Muscle of arm (tissue), 14 donors: ENCODE measurements around the gene RSRP1. TPM values are rescaled to one million over a fixed set of nuclear protein-coding genes. Genes with fewer than 3 reads are reported as not detected.
"Not testable (repeated sequence)": the region's sequence is repeated elsewhere in the genome, so short reads cannot be mapped to it uniquely, and the experiment has no call there.

Experiments
- DNase-seq: peaks from one replicate; pipeline ENCODE4 v3.0.0-alpha.2; 2013
- long read RNA-seq, 11 donors: transcript quantifications; one replicate each; lab custom pipeline, GENCODE V29; 2026
- polyA plus RNA-seq, 12 donors: library from polyadenylated mRNA; unstranded; fragments of 120-200 nt; gene quantifications; one replicate each; pipeline ENCODE4 v1.2.1, GENCODE V29; 2013; ENCODE audit not compliant: insufficient read length in 12 of 12

RSRP1 gene, protein sequence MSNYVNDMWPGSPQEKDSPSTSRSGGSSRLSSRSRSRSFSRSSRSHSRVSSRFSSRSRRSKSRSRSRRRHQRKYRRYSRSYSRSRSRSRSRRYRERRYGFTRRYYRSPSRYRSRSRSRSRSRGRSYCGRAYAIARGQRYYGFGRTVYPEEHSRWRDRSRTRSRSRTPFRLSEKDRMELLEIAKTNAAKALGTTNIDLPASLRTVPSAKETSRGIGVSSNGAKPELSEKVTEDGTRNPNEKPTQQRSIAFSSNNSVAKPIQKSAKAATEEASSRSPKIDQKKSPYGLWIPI
- polyA plus RNA-seq, result 100 to 1,000 TPM in 3 of 12 donors, 10 to 100 TPM in 8, not detected in 1; 40.4 to 140 (median 74.6) TPM
- long read RNA-seq, donor 1, transcript RSRP1-202 (3 exons, 1,954 nt), result major isoform, 12 of 73 reads
- long read RNA-seq, donor 1, transcript RSRP1-207 (4 exons, 2,941 nt), result minor isoform, 10 of 73 reads
- long read RNA-seq, donor 1, partial matches to known transcripts, result 29 of 73 reads
- long read RNA-seq, donor 1, other reads (novel, unspliced or antisense), result 13 of 73 reads
- long read RNA-seq, donor 2, transcript RSRP1-201 (5 exons, 1,502 nt), result major isoform, 7 of 15 reads
- long read RNA-seq, donor 2, partial matches to known transcripts, result 0 of 15 reads
- long read RNA-seq, donor 2, other reads (novel, unspliced or antisense), result 0 of 15 reads
- long read RNA-seq, donor 3, partial matches to known transcripts, result 0 of 5 reads
- long read RNA-seq, donor 3, other reads (novel, unspliced or antisense), result 0 of 5 reads
- long read RNA-seq, donor 4, partial matches to known transcripts, result 0 of 5 reads
- long read RNA-seq, donor 4, other reads (novel, unspliced or antisense), result 0 of 5 reads
- long read RNA-seq, donor 5, transcript RSRP1-207 (4 exons, 2,941 nt), result major isoform, 10 of 20 reads
- long read RNA-seq, donor 5, partial matches to known transcripts, result 0 of 20 reads
- long read RNA-seq, donor 5, other reads (novel, unspliced or antisense), result 0 of 20 reads
- long read RNA-seq, donor 6, partial matches to known transcripts, result 8 of 10 reads
- long read RNA-seq, donor 6, other reads (novel, unspliced or antisense), result 0 of 10 reads
- long read RNA-seq, donor 7, partial matches to known transcripts, result 44 of 69 reads
- long read RNA-seq, donor 7, other reads (novel, unspliced or antisense), result 19 of 69 reads
- long read RNA-seq, donor 8, transcript RSRP1-207 (4 exons, 2,941 nt), result major isoform, 10 of 29 reads
- long read RNA-seq, donor 8, transcript RSRP1-202 (3 exons, 1,954 nt), result minor isoform, 8 of 29 reads
- long read RNA-seq, donor 8, transcript RSRP1-201 (5 exons, 1,502 nt), result minor isoform, 5 of 29 reads
- long read RNA-seq, donor 8, partial matches to known transcripts, result 5 of 29 reads
- long read RNA-seq, donor 8, other reads (novel, unspliced or antisense), result 0 of 29 reads
- long read RNA-seq, donor 9, partial matches to known transcripts, result 0 of 5 reads
- long read RNA-seq, donor 9, other reads (novel, unspliced or antisense), result 0 of 5 reads
- long read RNA-seq, donor 10, transcript RSRP1-202 (3 exons, 1,954 nt), result major isoform, 5 of 10 reads
- long read RNA-seq, donor 10, partial matches to known transcripts, result 0 of 10 reads
- long read RNA-seq, donor 10, other reads (novel, unspliced or antisense), result 0 of 10 reads
- long read RNA-seq, donor 11, partial matches to known transcripts, result 0 of 5 reads
- long read RNA-seq, donor 11, other reads (novel, unspliced or antisense), result 0 of 5 reads

DNA sequence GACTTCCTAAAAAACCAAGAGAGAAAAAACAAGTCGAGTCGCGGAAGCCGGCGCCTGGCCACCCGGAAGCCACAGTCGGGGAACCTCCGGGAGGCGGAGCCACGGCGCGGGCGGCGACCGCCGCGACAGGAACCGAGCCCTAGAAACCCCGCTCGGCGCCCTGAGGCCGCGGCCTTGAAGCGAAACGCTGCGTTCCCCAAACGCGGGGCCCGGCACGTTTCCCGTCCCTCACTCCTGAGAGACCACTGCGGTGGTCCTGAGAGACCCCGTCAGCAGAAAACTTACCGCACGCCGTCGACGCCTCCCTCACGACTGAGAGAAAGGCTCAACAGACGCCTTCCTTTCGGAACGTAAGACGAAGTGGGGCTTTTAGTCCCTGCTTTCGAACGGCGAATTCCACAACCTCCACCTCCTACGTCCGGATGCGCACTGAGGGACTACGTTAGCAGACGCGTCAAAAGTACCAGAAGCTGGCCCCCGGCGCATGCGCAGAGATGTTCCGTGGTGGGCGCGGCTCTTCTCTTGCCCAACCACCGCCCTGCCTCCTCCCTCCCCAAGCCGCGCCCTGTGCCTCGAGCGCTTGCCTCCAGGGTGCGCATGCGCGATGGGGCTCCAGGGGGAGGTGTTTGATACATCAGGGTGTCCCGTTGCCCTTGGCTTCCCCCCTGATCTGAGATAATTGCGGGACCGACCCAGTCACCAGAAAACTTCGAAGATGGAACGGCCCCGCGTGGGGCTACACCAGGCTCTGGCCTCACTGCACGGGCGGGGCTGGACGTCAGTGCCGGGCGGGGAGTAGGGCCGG lies at the start of gene RSRP1:
TSS of gene RSRP1 (minus strand) at position 431 of the 805 bp plus-strand sequence. CDS start 491 bp downstream, outside the sequence.
- peak; percentile 99 for DNase-seq

DNA sequence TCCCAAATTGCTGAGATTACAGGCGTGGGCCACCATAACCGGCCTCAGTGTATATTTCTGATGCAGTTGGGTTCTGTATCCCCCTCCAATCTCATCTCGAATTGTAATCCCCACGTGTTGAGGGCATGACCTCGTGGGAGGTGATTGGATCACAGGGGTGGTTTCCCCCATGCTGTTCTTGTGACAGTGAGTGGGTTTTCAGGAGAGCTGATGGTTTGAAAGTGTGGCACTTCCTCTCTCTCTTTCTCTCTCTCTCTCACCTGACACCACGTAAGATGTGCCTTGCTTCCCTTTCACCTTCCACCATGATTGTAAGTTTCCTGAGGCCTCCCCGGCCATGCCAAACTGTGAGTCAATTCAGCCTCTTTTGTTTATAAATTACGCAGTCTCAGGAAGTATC lies 49.2 kb upstream of the RSRP1 start:
- not testable (repeated sequence) for DNase-seq

DNA sequence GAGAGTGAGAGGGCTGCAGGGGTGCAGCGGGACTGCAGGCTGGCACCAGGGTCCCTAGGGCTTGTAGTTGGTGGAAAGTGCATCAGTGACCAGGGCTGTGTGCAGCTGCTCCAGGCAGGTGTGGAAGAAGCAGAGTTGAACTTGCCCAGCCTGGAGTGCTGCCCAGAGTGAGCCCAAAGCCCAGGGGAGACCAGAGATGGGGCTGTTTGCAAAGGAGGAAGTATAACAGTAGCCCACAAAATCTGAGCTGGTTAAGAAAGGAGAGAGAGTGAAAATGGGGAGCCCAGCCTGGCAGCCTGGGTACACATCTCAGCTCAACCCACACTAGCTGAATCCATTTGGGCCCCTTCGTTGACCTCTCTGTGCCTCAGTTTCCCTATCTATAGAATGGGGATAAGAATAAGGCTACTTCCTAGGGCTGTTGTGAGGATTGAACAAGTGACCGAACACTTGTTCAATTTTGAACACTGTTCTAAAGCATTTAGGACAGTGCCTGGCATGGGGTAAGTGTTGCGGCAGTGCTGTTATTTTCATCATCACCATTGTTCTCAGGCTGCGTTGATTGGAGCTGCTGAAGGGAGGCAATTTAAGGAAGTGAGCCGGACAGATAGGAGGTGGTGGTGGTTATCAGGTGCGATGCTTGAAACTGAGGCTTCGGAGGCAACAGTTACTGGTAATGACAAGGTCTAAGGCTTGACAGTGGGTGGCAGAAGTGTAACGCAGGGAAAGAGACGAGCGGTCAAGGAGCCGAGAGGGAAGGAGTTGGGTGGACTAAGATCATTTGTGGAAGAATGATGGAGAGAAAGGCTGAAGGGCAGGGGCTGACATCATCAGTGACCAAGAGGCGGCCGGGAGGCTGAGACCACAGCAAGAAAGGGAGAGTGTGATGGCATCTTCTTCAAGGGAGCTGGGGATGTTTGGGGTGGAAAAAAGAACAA lies 47.9 kb upstream of the RSRP1 start:
- DNase-seq, result not testable (repeated sequence)

DNA sequence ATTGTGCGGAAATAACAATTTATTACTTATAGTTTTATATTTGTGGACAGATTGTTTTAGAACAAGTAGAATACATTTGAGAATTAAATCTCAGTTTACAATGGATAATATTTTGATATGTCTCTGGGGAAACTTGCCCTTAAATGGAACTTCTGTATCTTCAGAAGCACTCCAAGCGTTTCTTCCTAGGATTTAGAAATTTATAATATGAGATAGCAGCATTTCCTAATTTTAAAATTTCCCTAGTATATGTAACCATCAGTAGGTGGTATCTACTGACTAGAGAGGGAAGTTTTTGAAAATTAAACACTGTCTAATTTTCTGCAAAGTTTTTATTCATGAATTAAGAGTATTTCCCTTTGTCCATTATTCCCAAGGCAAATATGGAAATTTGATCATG lies 46.2 kb upstream of the RSRP1 start:
- not testable (repeated sequence) for DNase-seq

DNA sequence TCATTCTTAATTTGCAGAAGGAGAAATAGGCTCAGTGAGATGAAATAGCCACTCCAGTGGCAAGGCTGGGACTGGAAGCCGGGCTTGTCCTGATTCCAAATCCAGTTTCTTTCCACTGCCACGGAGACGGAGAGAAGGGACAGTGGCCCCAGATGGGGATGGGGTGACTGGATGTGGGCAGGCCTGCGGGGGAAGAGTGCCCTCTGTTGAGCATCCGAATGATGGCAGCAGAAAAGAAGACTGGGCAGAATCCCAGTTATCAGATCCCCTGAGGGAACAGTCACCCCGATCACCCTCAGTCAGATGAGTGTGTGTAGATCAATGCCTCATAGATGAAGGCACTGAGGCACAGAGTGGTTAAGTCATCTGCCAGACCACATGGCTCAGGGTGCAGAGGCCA lies 42.8 kb upstream of the RSRP1 start:
- DNase-seq, result not testable (repeated sequence)

DNA sequence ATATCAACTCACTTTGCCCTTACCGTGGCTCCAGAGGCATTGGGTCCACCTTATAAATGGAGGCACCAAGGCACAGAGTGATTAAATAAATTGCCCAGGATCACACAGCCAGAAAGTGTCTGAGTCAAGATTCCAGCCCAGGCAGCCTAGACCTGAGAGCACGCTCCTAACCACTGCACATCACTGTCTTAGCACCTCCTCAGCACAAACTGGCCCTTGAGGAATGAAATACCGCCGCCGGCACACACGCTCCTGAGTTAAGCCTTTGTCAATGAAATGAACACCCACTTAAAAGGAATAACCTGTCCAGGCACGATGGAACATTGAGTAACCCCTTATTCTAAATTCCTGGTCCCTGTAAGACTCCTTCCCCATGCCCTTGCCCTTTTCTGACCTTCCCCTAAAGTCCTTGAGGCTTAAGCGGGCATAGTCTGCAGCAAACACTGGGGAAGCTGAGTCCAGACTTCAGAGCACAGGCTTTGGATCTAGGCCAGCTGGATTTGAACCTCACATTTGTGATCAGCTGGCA lies 41.4 kb upstream of the RSRP1 start:
- DNase-seq, result not testable (repeated sequence)

DNA sequence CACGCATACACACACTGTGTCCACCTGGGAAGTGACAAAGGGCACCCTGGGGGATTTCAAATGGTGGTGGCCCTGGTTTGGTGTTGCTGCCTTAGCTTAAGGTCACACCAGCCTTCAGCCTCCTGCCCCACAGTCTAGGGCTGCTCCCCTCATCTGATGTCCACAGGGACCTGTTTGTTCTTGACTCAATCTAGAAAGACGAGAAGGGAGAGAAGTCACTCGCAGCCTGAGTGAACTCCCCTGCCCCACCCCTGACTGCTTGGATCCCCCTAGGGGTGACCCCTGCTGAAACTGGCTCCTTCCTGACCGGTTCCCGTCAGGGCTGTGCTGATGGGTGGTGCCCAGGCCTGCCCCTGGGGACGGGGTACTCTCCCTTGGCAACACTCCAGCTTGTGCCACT lies 39.9 kb upstream of the RSRP1 start:
- not testable (repeated sequence) for DNase-seq

DNA sequence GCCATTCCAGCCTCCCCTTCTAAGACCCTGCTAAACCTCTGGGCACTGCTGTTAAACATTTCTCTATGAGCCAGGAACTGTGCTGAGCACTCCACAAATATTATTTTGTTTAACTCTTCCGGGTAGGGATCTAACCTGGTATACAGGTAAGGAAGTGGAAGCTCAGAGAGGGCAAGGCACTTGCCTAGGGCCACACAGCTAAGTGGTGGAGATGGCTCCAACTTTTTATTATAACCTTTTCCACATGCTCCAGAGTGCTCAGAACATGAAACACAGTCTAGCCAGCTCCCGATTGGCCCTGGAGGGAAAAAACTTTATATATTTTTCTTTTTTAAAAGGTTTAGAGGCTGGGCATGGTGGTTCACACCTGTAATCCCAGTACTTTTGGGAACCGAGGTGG lies 38.6 kb upstream of the RSRP1 start:
- DNase-seq, result not testable (repeated sequence)

DNA sequence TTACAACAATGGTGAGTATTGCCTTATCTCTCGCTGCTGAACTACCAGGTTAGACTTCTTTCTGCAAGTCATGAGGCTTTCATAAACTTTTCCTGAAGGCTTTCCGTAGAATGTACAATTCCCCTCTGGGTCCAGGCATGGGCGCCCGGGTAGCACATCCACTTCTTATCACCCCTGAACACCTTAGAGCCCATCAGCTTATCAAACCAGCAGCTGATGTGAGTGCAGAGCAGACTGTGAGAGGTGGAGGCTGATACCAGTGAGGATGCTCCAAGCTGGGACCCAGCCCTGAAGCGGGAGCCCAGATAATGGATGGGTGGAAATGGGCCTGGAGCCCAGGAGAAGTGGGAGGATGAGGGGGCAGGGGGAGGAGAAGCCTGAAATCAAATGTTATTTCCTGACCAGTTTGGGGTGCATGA lies 32.4 kb upstream of the RSRP1 start:
- not testable (repeated sequence) for DNase-seq

DNA sequence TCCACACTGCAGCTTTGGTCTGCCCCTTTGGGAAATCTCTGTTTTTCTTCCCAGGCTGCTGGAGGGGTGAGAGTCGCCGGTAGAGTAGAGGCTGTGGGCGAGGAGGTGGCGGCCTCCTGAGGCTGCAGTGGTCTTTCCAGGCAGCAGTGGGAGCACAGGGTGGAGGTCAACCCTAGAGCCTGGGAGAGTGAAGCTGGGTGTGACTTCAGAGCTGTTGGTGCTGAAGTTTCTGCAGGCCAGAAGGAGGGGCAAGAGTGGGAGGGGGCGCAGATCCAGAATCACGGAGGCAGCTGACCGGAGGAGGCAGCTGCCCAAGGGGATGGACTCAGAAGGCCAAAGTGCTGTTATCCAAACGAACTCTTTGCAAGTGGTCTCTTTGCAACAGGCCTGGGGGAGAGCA lies 31.5 kb upstream of the RSRP1 start:
- not testable (repeated sequence) for DNase-seq

DNA sequence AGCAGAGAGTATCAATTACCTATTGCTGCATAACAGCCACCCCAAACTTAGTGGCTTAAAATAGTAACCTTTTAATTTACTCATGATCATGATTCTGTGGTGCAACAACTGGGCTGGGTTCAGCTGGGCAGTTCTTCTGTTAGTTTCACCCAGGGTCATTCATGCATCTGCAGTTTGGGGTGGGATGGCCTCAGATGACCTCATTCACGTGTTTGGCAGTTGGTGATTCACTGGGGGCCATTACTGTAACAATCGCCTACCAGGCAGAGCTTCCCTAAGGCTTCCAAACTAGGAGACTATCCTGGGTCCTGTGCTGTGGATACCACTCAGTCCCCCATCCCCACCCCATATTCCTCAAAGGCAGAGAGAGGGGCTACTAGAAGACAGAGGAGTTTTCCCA lies 31.1 kb upstream of the RSRP1 start:
- DNase-seq, result not testable (repeated sequence)

DNA sequence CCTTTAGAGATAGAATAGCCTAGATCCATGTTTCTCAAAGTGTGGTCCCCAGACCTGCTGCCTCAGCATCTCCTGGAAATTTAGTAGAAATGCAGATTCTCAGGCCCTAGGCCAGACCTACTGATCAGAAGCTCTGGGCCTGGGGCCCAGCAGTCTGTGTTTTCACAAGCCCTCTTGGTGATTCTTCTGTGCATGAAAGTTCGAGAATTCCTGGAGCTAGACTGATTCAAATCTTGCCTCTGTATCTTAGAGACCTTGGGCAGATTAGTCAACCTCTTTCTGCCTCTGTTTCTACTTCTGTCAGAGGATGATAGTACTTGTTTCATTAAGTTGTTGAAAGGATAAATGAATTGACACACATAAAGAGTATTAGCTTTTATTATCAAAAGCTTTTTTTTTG lies 30.0 kb upstream of the RSRP1 start:
- not testable (repeated sequence) for DNase-seq

DNA sequence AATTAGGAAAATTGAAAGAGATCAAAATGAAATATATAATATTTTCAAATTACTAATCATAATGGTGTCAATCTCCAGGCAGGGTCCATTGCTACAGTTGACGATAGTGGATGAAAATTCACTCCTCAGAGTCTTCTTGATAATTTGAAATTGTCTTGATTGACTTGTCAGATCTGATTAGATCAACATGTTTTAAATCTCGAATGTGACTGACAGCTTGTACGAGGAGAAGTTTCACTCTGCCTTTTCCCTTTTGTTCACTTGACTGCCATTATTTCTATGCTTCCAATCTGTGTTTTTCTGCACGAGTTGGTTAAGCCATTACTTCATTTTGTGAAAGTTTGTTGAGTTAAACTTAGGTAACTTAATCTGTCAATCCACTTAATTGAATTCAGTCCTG lies 28.4 kb upstream of the RSRP1 start:
- not testable (repeated sequence) for DNase-seq

DNA sequence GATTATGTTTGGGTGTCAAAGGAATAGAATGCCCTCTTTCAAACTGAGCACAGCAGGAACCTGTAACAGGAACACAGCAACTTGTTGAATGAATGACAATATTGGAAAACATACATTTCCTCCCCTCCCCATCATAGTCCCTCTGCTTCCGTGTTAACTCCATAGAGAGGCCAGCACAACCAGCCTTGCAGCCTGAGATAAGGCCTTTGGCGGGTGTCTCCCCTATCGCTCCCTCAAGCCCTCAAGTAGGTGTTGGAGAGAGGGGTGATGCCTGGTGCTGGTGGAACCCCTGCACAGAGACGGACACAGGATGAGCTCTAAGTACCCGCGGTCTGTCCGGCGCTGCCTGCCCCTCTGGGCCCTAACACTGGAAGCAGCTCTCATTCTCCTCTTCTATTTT lies 25.0 kb upstream of the RSRP1 start, which contains the start of gene RHD:
TSS of gene RHD (plus strand) at position 272 of the 400 bp plus-strand sequence. CDS start at position 311, 39 bp downstream.
- not testable (repeated sequence) for DNase-seq

DNA sequence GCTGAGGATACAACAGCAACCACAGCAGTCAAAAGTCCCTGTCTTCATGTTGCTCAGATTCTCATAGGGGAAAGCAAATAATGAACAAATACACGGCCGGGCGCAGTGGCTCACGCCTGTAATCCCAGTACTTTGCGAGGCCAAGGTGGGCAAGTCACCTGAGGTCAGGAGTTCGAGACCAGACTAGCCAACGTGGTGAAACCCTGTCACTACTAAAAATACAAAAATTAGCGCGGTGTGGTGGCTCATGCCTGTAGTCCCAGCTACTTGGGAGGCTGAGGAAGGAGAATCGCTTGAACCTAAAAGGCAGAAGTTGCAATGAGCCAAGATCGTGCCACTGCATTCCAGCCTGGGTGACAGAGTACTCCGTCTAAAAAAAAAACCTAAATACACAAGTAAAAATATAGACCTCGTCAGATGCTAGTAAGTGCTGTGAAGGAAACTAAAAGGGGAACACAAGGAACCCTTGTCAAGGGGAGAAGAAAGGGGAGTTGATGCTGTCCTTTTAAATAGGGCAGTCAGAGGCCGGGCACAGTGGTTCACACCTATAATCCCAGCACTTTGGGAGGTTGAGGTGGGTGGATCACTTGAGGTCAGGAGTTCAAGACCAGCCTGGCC lies 21.0 kb upstream of the RSRP1 start:
- DNase-seq, result not testable (repeated sequence)

DNA sequence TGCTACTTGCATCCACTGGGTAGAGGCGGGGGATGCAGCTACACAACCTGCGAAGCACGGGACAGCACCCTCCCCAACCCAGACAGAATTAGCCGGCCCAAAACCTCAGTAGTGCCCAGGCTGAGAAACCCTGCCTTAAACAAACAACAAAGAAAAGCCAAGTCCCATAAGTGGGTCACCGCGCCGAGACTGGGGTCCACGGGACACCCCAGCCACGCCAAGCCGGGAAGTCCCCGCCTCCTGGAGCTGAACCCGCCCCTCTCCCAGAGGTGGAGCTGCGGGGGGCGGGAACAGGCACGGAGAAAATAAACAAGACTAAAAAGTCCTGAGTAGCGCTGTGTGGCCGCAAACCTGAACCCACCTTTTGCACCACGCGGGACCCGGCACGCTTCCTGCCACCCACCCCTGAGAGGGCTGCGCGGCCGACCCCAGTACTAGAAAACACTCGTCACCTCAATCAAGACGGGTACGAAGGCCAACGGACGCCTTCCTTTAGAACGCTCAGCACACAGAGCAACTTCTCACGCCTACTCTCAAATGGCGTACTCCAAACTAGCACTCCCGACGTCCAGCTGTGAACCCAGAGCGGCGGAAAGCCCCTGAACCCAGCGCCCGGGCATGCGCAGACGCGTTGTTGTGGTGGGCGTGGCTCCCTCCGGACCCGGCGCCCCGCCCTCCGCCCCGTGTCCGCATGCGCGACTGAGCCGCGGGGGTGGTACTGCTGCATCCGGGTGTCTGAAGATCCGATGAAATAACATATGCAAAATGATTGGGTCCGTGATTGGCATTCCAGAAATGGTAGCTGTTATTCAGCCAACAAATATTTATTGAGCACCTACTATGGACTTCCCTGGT lies 20.3 kb upstream of the RSRP1 start:
- peak; percentile 57 for DNase-seq
